ENCODE results near the gene PIGK.

GRCh38 chr1:77056525-77056924 is 162.7 kb downstream of the PIGK start:
- TF ChIP-seq POLR2A (IDR thresholded peaks at IDR 0.05; ENCODE audit: low read depth, low read length) (no peak), CTCF (conservative IDR thresholded peaks at IDR 0.05; ENCODE audit: low read depth, low read length) (no peak), NFE2L2 (IDR thresholded peaks at IDR 0.05; ENCODE audit: low read depth, low read length) (no peak), RAD21 (IDR thresholded peaks at IDR 0.05; ENCODE audit: low read length) (no peak), RFX5 (IDR thresholded peaks at IDR 0.05; ENCODE audit: low read depth, low read length) (no peak), RCOR1 (IDR thresholded peaks at IDR 0.05; ENCODE audit: insufficient replicate concordance, low read length) (no peak), CHD1 (IDR thresholded peaks at IDR 0.05; ENCODE audit: low read depth, low read length) (no peak)

Data from IMR-90 (cell line).